H9 (cell line): Measurements from ENCODE around the gene CA12. TPM values are rescaled to one million over a fixed set of nuclear protein-coding genes. Genes with fewer than 3 reads are reported as not detected.
A peak's percentile ranks its signal among the peaks of the same experiment; 100 is the strongest.

ENCODE experiments used
- DNase-seq: peaks from one replicate; pipeline ENCODE4 v3.0.0-alpha.2; 2017
- H2AFZ ChIP-seq: one replicate; pipeline ENCODE4 v1.6.1; 2013; ENCODE audit warnings: mild to moderate bottlenecking, low read length, control low read depth, moderate library complexity
- H2AK5ac ChIP-seq: 2 replicates; pipeline ENCODE4 v1.6.1; 2013; ENCODE audit warnings: low read length, control low read depth, mixed read lengths; ENCODE audit not compliant: insufficient read length
- H2BK120ac ChIP-seq: one replicate; pipeline ENCODE4 v1.6.1; 2013; ENCODE audit warnings: low read depth, mild to moderate bottlenecking, low read length, control low read depth, inconsistent platforms; ENCODE audit not compliant: poor library complexity, severe bottlenecking
- H2BK12ac ChIP-seq: 2 replicates; pipeline ENCODE4 v1.6.1; 2013; ENCODE audit warnings: low read length, control low read depth, mixed read lengths, low read depth; ENCODE audit not compliant: insufficient read length
- H2BK15ac ChIP-seq: 2 replicates; pipeline ENCODE4 v1.6.1; 2013; ENCODE audit warnings: low read depth, low read length, control low read depth
- H2BK20ac ChIP-seq: one replicate; pipeline ENCODE4 v1.6.1; 2013; ENCODE audit warnings: low read depth, mild to moderate bottlenecking, low read length, control low read depth, inconsistent platforms; ENCODE audit not compliant: poor library complexity, severe bottlenecking
- H2BK5ac ChIP-seq: 2 replicates; pipeline ENCODE4 v1.6.1; 2013; ENCODE audit warnings: low read length, control low read depth, mixed read lengths; ENCODE audit not compliant: insufficient read length
- H3K14ac ChIP-seq: 2 replicates; pipeline ENCODE4 v1.6.1; 2013; ENCODE audit warnings: low read length, control low read depth; ENCODE audit not compliant: insufficient read depth
- H3K18ac ChIP-seq: 2 replicates; pipeline ENCODE4 v1.6.1; 2013; ENCODE audit warnings: low read depth, mild to moderate bottlenecking, mixed read lengths, low read length, control low read depth; ENCODE audit not compliant: insufficient read length
- H3K23ac ChIP-seq: 2 replicates; pipeline ENCODE4 v1.6.1; 2013; ENCODE audit warnings: low read length, control low read depth, mixed read lengths, low read depth; ENCODE audit not compliant: insufficient read length
- H3K23me2 ChIP-seq: 2 replicates; pipeline ENCODE4 v1.6.1; 2013; ENCODE audit warnings: low read depth, mild to moderate bottlenecking, mixed read lengths, low read length, control low read depth; ENCODE audit not compliant: insufficient read length, poor library complexity, severe bottlenecking
- H3K27ac ChIP-seq: 2 replicates; pipeline ENCODE4 v1.5.1; 2013; ENCODE audit warnings: low read length, control low read depth, mixed read lengths, low read depth; ENCODE audit not compliant: insufficient read length
- H3K27me3 ChIP-seq: 2 replicates; pipeline ENCODE4 v1.6.1; 2013; ENCODE audit warnings: low read length, control low read depth, inconsistent platforms; ENCODE audit not compliant: insufficient read depth
- H3K4ac ChIP-seq: 2 replicates; pipeline ENCODE4 v1.6.1; 2013; ENCODE audit warnings: low read depth, mild to moderate bottlenecking, control low read depth, inconsistent platforms, low read length, moderate library complexity
- H3K4me1 ChIP-seq: 2 replicates; pipeline ENCODE4 v1.6.1; 2013; ENCODE audit warnings: low read length, control low read depth, inconsistent platforms; ENCODE audit not compliant: insufficient read depth
- H3K4me2 ChIP-seq: 2 replicates; pipeline ENCODE4 v1.6.1; 2013; ENCODE audit warnings: low read length, control low read depth, mixed read lengths; ENCODE audit not compliant: insufficient read length, insufficient read depth
- H3K56ac ChIP-seq: 2 replicates; pipeline ENCODE4 v1.6.1; 2013; ENCODE audit warnings: low read depth, mild to moderate bottlenecking, mixed read lengths, low read length, control low read depth; ENCODE audit not compliant: insufficient read length
- H3K79me1 ChIP-seq: 2 replicates; pipeline ENCODE4 v1.6.1; 2013; ENCODE audit warnings: low read depth, mild to moderate bottlenecking, moderate library complexity, low read length, control low read depth, inconsistent platforms; ENCODE audit not compliant: insufficient read depth, poor library complexity, severe bottlenecking
- H3K79me2 ChIP-seq: 2 replicates; pipeline ENCODE4 v1.6.1; 2013; ENCODE audit warnings: low read length, control low read depth, inconsistent platforms; ENCODE audit not compliant: insufficient read depth
- H3K9ac ChIP-seq: 2 replicates; pipeline ENCODE4 v1.6.1; 2013; ENCODE audit warnings: low read length, control low read depth, mixed read lengths; ENCODE audit not compliant: insufficient read length; ENCODE audit errors: extremely low read depth
- H3K9me3 ChIP-seq: one replicate; pipeline ENCODE4 v1.6.1; 2013; ENCODE audit warnings: low read depth, low read length, inconsistent platforms; ENCODE audit not compliant: control insufficient read depth
- H3T11ph ChIP-seq: one replicate; pipeline ENCODE4 v1.6.1; 2013; ENCODE audit warnings: mild to moderate bottlenecking, low read length, control low read depth, inconsistent platforms
- H4K20me1 ChIP-seq: one replicate; pipeline ENCODE4 v1.6.1; 2013; ENCODE audit not compliant: control insufficient read depth, insufficient read length, insufficient read depth
- H4K5ac ChIP-seq: 2 replicates; pipeline ENCODE4 v1.6.1; 2013; ENCODE audit warnings: low read depth, mild to moderate bottlenecking, mixed read lengths, low read length, control low read depth; ENCODE audit not compliant: insufficient read length
- H4K8ac ChIP-seq: replicated peaks from 2 replicates; pipeline ENCODE4 v1.6.1; 2013; ENCODE audit warnings: low read length, control low read depth, mixed read lengths, low read depth; ENCODE audit not compliant: insufficient read length
- H4K91ac ChIP-seq: 2 replicates; pipeline ENCODE4 v1.6.1; 2013; ENCODE audit warnings: low read depth, mild to moderate bottlenecking, moderate library complexity, mixed read lengths, low read length, control low read depth; ENCODE audit not compliant: insufficient read length
- H3K27ac Mint-ChIP-seq, 3 experiments: 2 replicates in 2 of 3; 3 replicates in 1 of 3; pipeline ENCODE4 v1.8.0; 2020 to 2021; ENCODE audit warnings: mixed read lengths in 3 of 3, mild to moderate bottlenecking in 1 of 3, moderate library complexity in 1 of 3
- H3K27me3 Mint-ChIP-seq: 2 replicates; pipeline ENCODE4 v1.8.0; 2021; ENCODE audit warnings: low read depth, mild to moderate bottlenecking, moderate library complexity, mixed read lengths
- H3K36me3 Mint-ChIP-seq, 3 experiments: 2 replicates in 2 of 3; 3 replicates in 1 of 3; pipeline ENCODE4 v1.8.0; 2020 to 2021; ENCODE audit warnings: low read depth in 3 of 3, mixed read lengths in 3 of 3; ENCODE audit not compliant: insufficient read depth in 1 of 3
- H3K4me1 Mint-ChIP-seq, 2 experiments: 2 replicates each; pipeline ENCODE4 v1.8.0; 2020; ENCODE audit warnings: mixed read lengths in 2 of 2
- H3K4me3 Mint-ChIP-seq, 2 experiments: 2 replicates in 1 of 2; 3 replicates in 1 of 2; pipeline ENCODE4 v1.8.0; 2020 to 2021; ENCODE audit warnings: mild to moderate bottlenecking in 2 of 2, mixed read lengths in 2 of 2, moderate library complexity in 1 of 2
- H3K9me3 Mint-ChIP-seq, 2 experiments: 2 replicates in 1 of 2; 3 replicates in 1 of 2; pipeline ENCODE4 v1.8.0; 2020; ENCODE audit warnings: mild to moderate bottlenecking in 2 of 2, mixed read lengths in 2 of 2, moderate library complexity in 1 of 2
- WGBS: extraction: QIAGEN DNeasy Blood & Tissue Kit; methylation state at CpG from one replicate; pipeline ENCODE4 v1.1.7; 2013; ENCODE audit warnings: missing lambda C conversion rate, low lambda C conversion rate, mixed read lengths; ENCODE audit not compliant: insufficient read length; ENCODE audit errors: extremely low coverage; 5-methylcytosine and 5-hydroxymethylcytosine counted together
- total RNA-seq: library from RNA; stranded (reverse); gene quantifications from 2 replicates; pipeline ENCODE4 v1.2.1, GENCODE V29; 2021
- TF ChIP-seq, protein P1 (sequence below): fragments of 200-600 bp; sonication (generic); conservative IDR thresholded peaks from 3 replicates; pipeline ENCODE4 v1.8.0; 2021; ENCODE audit warnings: antibody characterized with exemption, mild to moderate bottlenecking

CA12 gene
- total RNA-seq, 1 experiment from 2014 or later: 0.68 TPM

DNA sequence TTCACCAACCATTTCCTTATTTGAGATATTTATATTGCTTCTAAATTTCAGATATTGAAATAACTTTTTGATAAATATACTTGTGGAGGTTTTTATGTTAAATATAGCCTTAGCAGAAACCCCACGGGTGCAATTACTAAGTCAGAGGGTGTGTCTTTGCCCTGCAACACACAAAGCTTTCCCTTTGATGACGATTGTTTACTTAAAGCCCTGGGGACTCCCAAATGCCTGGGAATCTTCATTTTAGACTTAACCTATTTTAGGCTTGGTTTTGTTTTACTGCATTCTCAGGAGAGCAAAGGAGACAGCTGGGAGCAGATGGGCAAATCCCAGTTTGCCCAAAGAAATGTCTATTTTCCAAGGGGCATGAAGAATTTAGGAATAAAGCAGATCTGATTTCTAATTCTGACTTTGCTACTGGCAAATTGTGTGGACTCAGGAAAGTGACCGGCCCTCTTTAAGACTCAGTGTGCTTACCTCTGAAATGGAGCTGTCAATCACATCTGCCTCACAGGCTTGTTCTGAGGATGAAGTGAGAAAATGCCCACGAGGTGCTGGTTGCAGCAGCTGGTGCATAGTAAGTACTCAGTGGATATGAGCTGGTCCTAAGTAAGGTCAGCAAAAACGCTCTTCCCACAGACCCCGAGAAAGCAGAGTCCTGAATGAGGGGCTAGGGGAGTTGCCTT is 49.3 kb upstream of the CA12 start:
- H2BK120ac ChIP-seq: no peak overlapping the region
- H4K91ac ChIP-seq: no peak overlapping the region
- peak overlapping the region in 1 of 3 experiments; percentile 40; a peak in 1 of 7 replicates for H3K27ac Mint-ChIP-seq
- no peaks in the 10 kb centered on the region for H3K9me3 ChIP-seq
- no peak overlapping the region for H2BK15ac ChIP-seq
- no peak overlapping the region for H2AFZ ChIP-seq
- H3K23me2 ChIP-seq: no peaks in the 10 kb centered on the region
- no peak overlapping the region for H3K18ac ChIP-seq
- H3K79me2 ChIP-seq: no peaks in the 10 kb centered on the region
- no peak overlapping the region for H3K56ac ChIP-seq
- H3K27me3 ChIP-seq: no peaks in the 10 kb centered on the region
- H2BK20ac ChIP-seq: no peak overlapping the region
- no peak overlapping the region for H3K27ac ChIP-seq
- H3K14ac ChIP-seq: no peak overlapping the region
- no peak overlapping the region for H3T11ph ChIP-seq
- no CpG with 5 or more reads among the region's 6 CpGs for WGBS
- peaks cover 11% of the 10 kb centered on the region for H3K4me1 ChIP-seq
- no peak overlapping the region for H2AK5ac ChIP-seq
- no peak overlapping the region for H2BK12ac ChIP-seq
- no peak overlapping the region for H4K5ac ChIP-seq
- no peak for DNase-seq
- no peaks in the 10 kb centered on the region for H3K79me1 ChIP-seq
- peaks cover 38 to 39% of the 10 kb centered on the region in 2 experiments for H3K4me1 Mint-ChIP-seq
- TF ChIP-seq, protein P1, sequence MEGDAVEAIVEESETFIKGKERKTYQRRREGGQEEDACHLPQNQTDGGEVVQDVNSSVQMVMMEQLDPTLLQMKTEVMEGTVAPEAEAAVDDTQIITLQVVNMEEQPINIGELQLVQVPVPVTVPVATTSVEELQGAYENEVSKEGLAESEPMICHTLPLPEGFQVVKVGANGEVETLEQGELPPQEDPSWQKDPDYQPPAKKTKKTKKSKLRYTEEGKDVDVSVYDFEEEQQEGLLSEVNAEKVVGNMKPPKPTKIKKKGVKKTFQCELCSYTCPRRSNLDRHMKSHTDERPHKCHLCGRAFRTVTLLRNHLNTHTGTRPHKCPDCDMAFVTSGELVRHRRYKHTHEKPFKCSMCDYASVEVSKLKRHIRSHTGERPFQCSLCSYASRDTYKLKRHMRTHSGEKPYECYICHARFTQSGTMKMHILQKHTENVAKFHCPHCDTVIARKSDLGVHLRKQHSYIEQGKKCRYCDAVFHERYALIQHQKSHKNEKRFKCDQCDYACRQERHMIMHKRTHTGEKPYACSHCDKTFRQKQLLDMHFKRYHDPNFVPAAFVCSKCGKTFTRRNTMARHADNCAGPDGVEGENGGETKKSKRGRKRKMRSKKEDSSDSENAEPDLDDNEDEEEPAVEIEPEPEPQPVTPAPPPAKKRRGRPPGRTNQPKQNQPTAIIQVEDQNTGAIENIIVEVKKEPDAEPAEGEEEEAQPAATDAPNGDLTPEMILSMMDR: no peak
- H4K8ac ChIP-seq: no peak overlapping the region
- H3K27me3 Mint-ChIP-seq: peaks cover 5% of the 10 kb centered on the region; the same call in 1 of the 2 replicates
- no peak overlapping the region for H3K4ac ChIP-seq
- H3K36me3 Mint-ChIP-seq: peaks cover 1 to 10% (median 4%) of the 10 kb centered on the region in 3 experiments; a peak in 5 of 7 replicates
- H3K9ac ChIP-seq: no peak overlapping the region
- peaks cover 10% of the 10 kb centered on the region in 2 experiments for H3K9me3 Mint-ChIP-seq
- no peak overlapping the region for H3K4me3 Mint-ChIP-seq
- no peak overlapping the region for H2BK5ac ChIP-seq
- no peak overlapping the region for H3K23ac ChIP-seq
- H4K20me1 ChIP-seq: no peaks in the 10 kb centered on the region
- H3K4me2 ChIP-seq: no peak overlapping the region
